ENCODE data around the gene UCK1.

- TF ChIP-seq CTCF (IDR thresholded peaks at IDR 0.05) (no peak), POLR2A (IDR thresholded peaks at IDR 0.05) (no peak)
Observed at GRCh38 chr9:131546336-131547084, 15.4 kb upstream of the UCK1 start.
